Esophagus squamous epithelium (tissue), 4 donors: ENCODE results near the gene N4BP3.

Experiments
- CTCF ChIP-seq, 6 experiments: fragments of 450-650 bp in 4 of 6; fragments of 200-600 bp in 2 of 6; sonication (generic) in 2 of 6; IDR thresholded peaks; one replicate each; pipeline ENCODE4 v1.5.1; 2016 to 2019; ENCODE audit warnings: antibody characterized with exemption in 6 of 6, mild to moderate bottlenecking in 4 of 6, moderate library complexity in 4 of 6
- POLR2A ChIP-seq, 4 donors: fragments of 450-650 bp; IDR thresholded peaks; one replicate each; pipeline ENCODE4 v1.6.1; 2017; ENCODE audit warnings: antibody characterized with exemption in 4 of 4, mild to moderate bottlenecking in 4 of 4, moderate library complexity in 3 of 4

- TF ChIP-seq CTCF (IDR thresholded peaks at IDR 0.05) (no peak), POLR2A (IDR thresholded peaks at IDR 0.05) (no peak)
Measured at GRCh38 chr5:178111925-178112324, 1.4 kb upstream of the N4BP3 start.
